ACHN (cell line): Measurements from ENCODE around the gene U2AF1L4.

Source experiments
- DNase-seq: peaks from one replicate; pipeline ENCODE4 v3.0.0-alpha.2; 2015
- in situ Hi-C: cut with HindIII; loops from 2 replicates; pipeline ENCODE4 v1.10.0; 2017; ENCODE audit warnings: low sequenced_read_pairs, low pct_ligation_motif_present, low pct_unique_long_range_greater_than_20kb

The U2AF1L4 gene

DNA sequence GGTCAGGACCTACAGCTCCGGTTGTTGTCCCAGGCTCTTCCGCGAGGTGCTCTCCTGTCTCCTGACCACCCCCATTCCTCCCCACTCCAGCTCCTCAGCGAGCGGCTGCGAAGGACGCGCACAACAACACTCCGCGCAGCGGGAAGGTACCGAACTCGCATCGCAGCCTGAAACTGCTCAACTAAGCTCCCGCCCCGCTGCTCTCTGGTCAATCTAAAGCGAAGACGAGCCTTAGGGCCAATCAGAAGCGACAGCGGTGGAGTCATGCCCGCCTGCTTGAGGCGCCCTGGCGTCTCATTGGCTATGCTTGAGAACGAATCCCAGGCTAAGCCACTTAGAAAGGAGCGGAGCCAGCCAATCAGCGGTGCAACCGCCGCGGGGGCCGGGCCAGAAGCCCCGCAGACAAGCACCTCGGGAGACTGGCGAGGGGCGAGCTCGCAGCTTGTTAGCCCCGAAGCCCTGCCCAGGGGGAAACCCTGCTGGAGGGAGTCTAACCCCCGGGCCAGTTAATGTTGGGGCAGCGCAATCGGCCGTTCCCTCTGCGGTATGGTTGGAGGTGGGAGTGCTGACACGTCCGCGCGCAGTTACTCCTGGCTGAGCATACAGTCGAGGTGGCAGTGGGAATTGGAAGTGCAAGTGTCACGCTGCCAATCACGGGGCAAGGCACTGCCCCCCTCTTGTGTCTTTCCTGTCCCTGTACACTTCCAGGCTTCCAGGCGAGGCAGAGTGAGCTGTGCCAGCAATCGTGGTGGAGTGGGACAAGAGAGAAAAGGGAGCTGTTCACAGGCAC is 42.8 kb downstream of the U2AF1L4 start:
- in situ Hi-C loops = no loop called here
- peak; percentile 97 for DNase-seq

- no peak for DNase-seq
- in situ Hi-C loops = no loop called here
Measured at GRCh38 chr19:35696835-35697234, 48.4 kb downstream of the U2AF1L4 start.

- in situ Hi-C loops = no loop called here
- no peak for DNase-seq
Measured at GRCh38 chr19:35695895-35696422, 49.3 kb downstream of the U2AF1L4 start.

DNA sequence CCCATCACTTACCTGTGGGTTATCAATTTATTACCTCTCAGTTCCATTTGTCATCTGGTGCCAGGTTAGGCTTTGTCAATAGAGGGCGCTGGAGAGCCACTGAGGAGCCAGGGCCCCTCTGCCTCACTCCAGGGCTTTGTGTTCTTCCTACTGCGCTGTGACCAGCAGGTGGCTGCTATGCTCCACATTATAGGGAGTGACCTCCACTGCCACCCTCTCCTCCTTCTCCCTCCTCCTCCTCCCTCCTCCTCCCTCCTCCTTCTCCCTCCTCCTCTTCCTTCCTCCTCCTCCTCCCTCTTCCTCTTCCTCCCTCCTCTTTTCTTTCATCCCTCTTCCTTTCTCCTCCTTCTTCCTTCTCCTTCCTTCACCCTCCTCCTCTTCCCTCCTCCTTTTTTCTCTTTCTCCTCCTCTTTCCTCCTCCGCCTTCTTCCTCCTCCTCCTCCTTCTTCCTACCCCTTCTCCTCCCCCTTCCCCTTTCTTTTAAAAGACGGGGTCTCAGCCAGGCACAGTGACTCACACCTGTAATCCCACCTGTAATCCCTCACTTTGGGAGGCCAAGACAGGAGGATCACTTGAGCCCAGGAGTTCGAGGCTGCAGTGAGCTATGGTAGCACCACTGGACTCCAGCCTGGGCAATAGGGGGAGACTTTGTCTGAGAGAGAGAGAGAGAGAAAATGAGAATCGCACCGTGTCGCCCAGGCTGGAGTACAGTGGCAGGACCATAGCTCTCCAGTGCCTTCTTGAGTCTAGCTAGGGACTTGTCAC is 51.2 kb downstream of the U2AF1L4 start:
- in situ Hi-C loops = no loop called here
- peak; percentile 82 for DNase-seq

DNA sequence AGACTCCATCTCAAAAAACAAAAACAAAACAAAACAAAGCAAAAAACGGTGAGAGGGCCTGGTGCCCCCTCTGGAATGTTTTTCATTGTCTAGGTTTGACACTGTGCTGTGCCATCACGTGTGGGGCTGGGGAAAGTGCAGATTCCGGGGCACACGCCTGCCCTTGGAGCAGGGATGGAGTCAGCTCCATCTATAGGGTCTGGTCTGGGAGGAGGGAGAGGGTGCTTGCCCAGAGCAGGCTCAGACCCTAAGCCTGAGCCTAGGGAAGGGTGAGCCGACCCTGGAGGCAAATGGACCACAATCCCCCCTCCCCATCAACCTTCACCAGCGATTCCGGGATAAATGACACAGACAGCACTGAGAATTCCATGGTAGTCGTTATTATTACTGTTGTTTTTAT is 51.8 kb downstream of the U2AF1L4 start:
- DNase-seq = no peak
- in situ Hi-C loops = no loop called here
